ENCODE results near the gene DNAJB8. TPM values are rescaled to one million over a fixed set of nuclear protein-coding genes. Genes with fewer than 3 reads are reported as not detected.
A peak's percentile ranks its signal among the peaks of the same experiment; 100 is the strongest.

The DNAJB8 gene
- total and polyA plus RNA-seq, 2 donors (not counting 1 experiment from before 2014, with no cell fraction given): not detected

DNA sequence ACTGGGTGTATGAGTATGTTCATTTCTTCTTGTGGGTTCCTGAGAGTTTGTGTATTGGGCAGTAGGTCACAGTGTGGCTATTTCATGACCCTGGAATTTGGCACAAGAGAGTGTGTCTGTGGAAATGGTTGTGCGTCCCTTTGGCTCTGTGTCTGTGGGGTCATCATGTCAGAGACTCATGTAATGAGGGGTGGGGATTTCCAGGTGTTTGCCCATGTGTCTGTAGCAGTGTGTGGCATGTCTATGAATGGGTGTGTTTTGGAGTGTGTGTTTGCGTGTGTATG is 27.6 kb upstream of the DNAJB8 start:
- Histone ChIP-seq H3K27ac (ENCODE audit: insufficient read depth, low read length) (no peak overlapping the region), H3K27me3 (ENCODE audit: control insufficient read depth, insufficient read depth, low read length) (peaks cover 69% of the 10 kb centered on the region), H3K79me2 (ENCODE audit: control insufficient read depth, insufficient read depth, low read length) (peaks cover 2% of the 10 kb centered on the region)

DNA sequence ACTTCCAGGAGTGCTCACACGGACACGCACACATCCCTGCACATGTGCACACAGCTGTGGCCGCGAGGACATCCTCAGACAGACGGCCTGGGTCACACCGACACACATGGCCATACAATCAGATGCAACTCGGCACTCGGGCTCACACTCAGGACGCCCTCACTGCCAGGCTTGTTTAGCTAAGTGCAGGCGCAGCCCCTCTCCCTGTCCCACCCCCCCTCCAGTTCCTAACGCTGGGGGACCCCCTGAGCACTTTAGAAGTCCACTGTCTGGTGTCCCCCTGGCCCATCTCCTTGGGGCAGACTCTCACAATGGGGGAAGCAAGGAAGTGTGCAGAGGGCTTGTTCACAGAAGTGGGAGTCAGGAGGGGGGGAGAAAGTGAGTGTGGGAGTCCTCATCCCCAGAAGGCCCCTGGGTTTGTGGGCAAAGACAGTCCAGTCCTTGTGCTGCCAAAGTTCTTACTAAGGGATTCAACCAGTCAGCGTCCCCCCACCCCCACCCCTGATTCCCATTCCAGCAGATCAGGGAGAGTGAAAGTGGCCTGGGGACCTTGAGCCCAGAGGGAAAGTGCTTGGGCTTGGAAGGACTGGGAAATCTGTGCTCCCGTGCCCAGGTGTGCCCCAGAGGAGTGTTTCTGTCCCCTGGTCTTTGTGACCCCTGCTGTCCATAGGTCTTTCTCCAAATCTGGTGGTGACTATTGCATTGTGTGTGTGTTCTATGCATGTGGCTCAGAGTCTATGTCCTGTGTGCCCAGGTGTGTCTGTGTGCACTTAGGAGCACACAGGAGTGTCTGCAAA is 27.1 kb upstream of the DNAJB8 start:
- DNase-seq (ENCODE audit: low read depth in 2 of 2): no peak
- H3K4me2 ChIP-seq (ENCODE audit: extremely low read depth, insufficient read depth, low read length): no peak overlapping the region
- no peak overlapping the region for H2AFZ ChIP-seq (ENCODE audit: low read length)
- H3K4me3 ChIP-seq (replicated peaks in 1 of 4; ENCODE audit: control extremely low read depth in 1 of 4, insufficient read depth in 1 of 4, low read depth in 3 of 4, low read length in 4 of 4): no peak overlapping the region
- H3K9me3 ChIP-seq (ENCODE audit: control insufficient read depth, insufficient read depth, low read depth, low read length): no peaks in the 10 kb centered on the region
- no peaks in the 10 kb centered on the region for H4K20me1 ChIP-seq (ENCODE audit: control insufficient read depth, extremely low read depth, insufficient read depth, low read length)
- H3K27me3 ChIP-seq (ENCODE audit: control insufficient read depth, insufficient read depth, low read length): peaks cover 71% of the 10 kb centered on the region
- H3K9ac ChIP-seq (ENCODE audit: insufficient read depth, low read length): no peak overlapping the region
- H3K79me2 ChIP-seq (ENCODE audit: control insufficient read depth, insufficient read depth, low read length): peaks cover 2% of the 10 kb centered on the region
- no peak overlapping the region for H3K27ac ChIP-seq (ENCODE audit: insufficient read depth, low read length)
- TF ChIP-seq, protein P1, sequence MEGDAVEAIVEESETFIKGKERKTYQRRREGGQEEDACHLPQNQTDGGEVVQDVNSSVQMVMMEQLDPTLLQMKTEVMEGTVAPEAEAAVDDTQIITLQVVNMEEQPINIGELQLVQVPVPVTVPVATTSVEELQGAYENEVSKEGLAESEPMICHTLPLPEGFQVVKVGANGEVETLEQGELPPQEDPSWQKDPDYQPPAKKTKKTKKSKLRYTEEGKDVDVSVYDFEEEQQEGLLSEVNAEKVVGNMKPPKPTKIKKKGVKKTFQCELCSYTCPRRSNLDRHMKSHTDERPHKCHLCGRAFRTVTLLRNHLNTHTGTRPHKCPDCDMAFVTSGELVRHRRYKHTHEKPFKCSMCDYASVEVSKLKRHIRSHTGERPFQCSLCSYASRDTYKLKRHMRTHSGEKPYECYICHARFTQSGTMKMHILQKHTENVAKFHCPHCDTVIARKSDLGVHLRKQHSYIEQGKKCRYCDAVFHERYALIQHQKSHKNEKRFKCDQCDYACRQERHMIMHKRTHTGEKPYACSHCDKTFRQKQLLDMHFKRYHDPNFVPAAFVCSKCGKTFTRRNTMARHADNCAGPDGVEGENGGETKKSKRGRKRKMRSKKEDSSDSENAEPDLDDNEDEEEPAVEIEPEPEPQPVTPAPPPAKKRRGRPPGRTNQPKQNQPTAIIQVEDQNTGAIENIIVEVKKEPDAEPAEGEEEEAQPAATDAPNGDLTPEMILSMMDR (conservative IDR thresholded peaks at IDR 0.05 in 1 of 2, IDR thresholded peaks at IDR 0.05 in 1 of 2; ENCODE audit: low read depth in 1 of 2, low read length in 2 of 2): no peak
- peak; percentile 55 for TF ChIP-seq EZH2 (IDR thresholded peaks at IDR 0.05; ENCODE audit: low read length, missing control alignments)
- no peaks in the 10 kb centered on the region for H3K36me3 ChIP-seq (ENCODE audit: control insufficient read depth, insufficient read depth, low read length)
- peaks cover 2% of the 10 kb centered on the region for H3K4me1 ChIP-seq (ENCODE audit: control insufficient read depth, extremely low read depth, insufficient read depth, low read length)

More for the DNA sequence above, 27.6 kb upstream of the DNAJB8 start:
- no peaks in the 10 kb centered on the region for H3K9me3 ChIP-seq (ENCODE audit: control insufficient read depth, insufficient read depth, low read depth, low read length)
- no peak overlapping the region for H2AFZ ChIP-seq (ENCODE audit: low read length)
- no peak overlapping the region for H3K9ac ChIP-seq (ENCODE audit: insufficient read depth, low read length)
- H3K36me3 ChIP-seq (ENCODE audit: control insufficient read depth, insufficient read depth, low read length): no peaks in the 10 kb centered on the region
- H3K4me2 ChIP-seq (ENCODE audit: extremely low read depth, insufficient read depth, low read length): no peak overlapping the region
- H3K4me1 ChIP-seq (ENCODE audit: control insufficient read depth, extremely low read depth, insufficient read depth, low read length): peaks cover 2% of the 10 kb centered on the region
- no peak for DNase-seq (ENCODE audit: low read depth in 2 of 2)
- H3K4me3 ChIP-seq (replicated peaks in 1 of 4; ENCODE audit: control extremely low read depth in 1 of 4, insufficient read depth in 1 of 4, low read depth in 3 of 4, low read length in 4 of 4): no peak overlapping the region
- no peaks in the 10 kb centered on the region for H4K20me1 ChIP-seq (ENCODE audit: control insufficient read depth, extremely low read depth, insufficient read depth, low read length)
- TF ChIP-seq, protein P1 (conservative IDR thresholded peaks at IDR 0.05 in 1 of 2, IDR thresholded peaks at IDR 0.05 in 1 of 2; ENCODE audit: low read depth in 1 of 2, low read length in 2 of 2): no peak
- TF ChIP-seq EZH2 (IDR thresholded peaks at IDR 0.05; ENCODE audit: low read length, missing control alignments): no peak

DNA sequence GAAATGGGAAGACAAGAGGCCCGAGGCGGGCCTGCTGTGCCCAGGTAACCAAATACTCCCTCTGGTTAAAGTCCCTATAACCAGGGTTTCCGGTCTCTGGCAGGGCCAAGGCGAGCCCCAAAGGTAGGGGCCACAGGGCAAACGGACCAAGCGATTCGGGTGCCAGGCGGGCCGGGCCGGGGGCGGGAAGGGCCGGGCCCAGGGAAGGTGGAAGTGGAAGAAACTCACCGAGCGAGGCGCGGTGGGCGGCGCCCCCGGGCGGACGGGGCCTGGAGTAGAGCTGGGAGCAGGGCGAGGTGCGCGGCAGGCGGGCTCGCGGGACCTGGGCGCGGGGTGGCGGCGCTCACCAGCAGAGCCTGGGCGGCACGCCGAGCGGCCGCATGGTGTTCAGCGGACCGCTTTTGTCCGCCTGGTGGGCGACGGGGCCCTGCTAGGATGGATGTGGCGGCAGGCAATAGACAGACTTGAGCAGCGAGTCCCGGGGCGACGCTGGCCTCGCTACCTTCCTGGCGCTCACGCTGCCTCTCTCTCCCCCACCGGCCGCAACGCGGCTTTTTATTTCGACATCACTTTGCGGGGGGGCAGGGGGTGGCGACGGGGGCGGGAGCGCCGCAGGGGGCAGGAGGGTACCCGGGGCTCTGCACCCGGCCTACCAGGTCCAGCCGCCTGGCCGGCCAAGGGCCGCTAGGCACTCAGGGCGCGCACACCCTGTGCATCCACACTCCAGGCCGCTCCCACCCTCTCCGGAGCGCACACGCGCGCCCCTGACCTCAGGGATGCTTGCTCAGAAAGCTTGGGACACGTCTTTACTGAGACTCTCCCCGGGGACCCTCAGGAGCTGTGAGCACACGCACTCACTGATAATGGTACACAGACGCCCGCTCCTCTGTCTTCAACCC is 26.2 kb upstream of the DNAJB8 start, which contains the start of gene GATA2:
Gene GATA2 (minus strand): TSS at position 531 of the 899 bp plus-strand sequence. CDS start 6,170 bp downstream, outside the sequence.
- no peak within 1 kb of the TSS for H2AFZ ChIP-seq (ENCODE audit: low read length)
- TF ChIP-seq EZH2 (IDR thresholded peaks at IDR 0.05; ENCODE audit: low read length, missing control alignments): peak; percentile 82
- TF ChIP-seq, protein P1 (conservative IDR thresholded peaks at IDR 0.05 in 1 of 2, IDR thresholded peaks at IDR 0.05 in 1 of 2; ENCODE audit: low read depth in 1 of 2, low read length in 2 of 2): no peak
- peaks cover 2% of the 10 kb centered on the region for H3K4me1 ChIP-seq (ENCODE audit: control insufficient read depth, extremely low read depth, insufficient read depth, low read length)
- no peaks in the 10 kb centered on the region for H4K20me1 ChIP-seq (ENCODE audit: control insufficient read depth, extremely low read depth, insufficient read depth, low read length)
- H3K9ac ChIP-seq (ENCODE audit: insufficient read depth, low read length): no peak within 1 kb of the TSS
- H3K9me3 ChIP-seq (ENCODE audit: control insufficient read depth, insufficient read depth, low read depth, low read length): no peaks in the 10 kb centered on the region
- no peak within 1 kb of the TSS for H3K4me2 ChIP-seq (ENCODE audit: extremely low read depth, insufficient read depth, low read length)
- H3K36me3 ChIP-seq (ENCODE audit: control insufficient read depth, insufficient read depth, low read length): no peaks in the 10 kb centered on the region
- peaks cover 71% of the 10 kb centered on the region for H3K27me3 ChIP-seq (ENCODE audit: control insufficient read depth, insufficient read depth, low read length)
- peaks cover 2% of the 10 kb centered on the region for H3K79me2 ChIP-seq (ENCODE audit: control insufficient read depth, insufficient read depth, low read length)
- no peak within 1 kb of the TSS for H3K4me3 ChIP-seq (replicated peaks in 1 of 4; ENCODE audit: control extremely low read depth in 1 of 4, insufficient read depth in 1 of 4, low read depth in 3 of 4, low read length in 4 of 4)
- peak in 1 of 2 donors; percentile 45 for DNase-seq (ENCODE audit: low read depth in 2 of 2)
- H3K27ac ChIP-seq (ENCODE audit: insufficient read depth, low read length): no peak within 1 kb of the TSS

Measured in fibroblast of lung (primary cell).